ENCODE results near the gene PBX1.
"Not testable (repeated sequence)": the region's sequence is repeated elsewhere in the genome, so short reads cannot be mapped to it uniquely, and the experiment has no call there.

Gene PBX1

DNA sequence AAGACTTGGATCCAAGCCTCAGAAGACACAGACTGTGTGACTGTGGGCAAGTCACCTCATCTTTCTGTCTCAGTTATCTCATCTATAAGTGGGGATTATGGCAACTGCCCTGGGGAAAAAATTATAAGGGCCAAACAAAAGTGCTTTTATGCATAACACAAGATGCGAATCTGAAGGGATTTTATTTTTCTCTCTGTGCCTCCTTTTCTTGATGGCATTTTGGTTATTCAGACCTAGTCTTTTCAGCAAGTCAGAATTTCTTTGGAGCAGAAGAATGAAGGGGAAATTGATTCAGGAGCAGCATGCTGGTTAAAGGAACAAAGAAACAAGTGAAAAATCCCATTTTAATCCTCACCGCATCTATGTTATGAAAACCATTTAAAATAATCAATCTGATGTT, 86.9 kb downstream of the PBX1 start:
- DNase-seq = no peak

DNA sequence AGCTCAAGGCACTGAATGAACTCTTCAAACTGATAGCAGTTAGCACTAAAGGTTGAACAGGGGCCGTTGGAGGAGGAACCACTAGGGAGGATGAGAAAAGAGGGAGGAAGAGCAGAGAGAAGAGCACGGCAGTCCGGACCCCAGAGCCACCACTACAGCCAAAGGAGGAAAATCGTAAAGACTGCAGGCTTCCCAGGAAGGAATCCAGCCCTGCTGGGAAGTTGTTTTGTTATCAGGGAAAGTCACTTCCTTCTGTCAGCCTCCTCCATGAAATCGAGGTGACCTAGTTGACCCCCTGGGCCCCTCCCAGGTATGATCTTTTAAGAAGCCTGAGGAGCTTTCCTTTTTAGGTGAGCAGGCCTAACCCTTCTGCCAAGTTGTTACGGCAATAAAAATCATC, 88.2 kb downstream of the PBX1 start:
- DNase-seq = no peak

DNA sequence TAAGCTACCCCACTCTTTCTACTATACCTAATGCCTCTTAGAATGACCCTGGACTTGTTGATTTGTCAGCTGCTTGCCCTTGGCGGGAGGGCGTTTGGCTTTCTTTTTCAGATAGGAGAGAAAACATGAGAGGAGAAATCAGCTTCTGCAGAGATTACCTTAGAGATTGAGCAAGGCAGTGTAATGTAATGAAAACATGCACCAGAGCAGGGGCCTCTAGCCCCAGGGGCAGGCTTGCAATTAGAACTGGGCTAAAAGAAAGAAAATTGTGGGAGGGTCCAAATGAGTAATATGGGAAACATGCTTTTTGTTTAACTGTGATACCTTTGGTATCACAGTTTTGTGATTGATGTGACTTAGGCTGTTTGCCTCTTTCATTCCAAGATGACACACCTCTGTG, 89.7 kb downstream of the PBX1 start:
- no peak for DNase-seq

DNA sequence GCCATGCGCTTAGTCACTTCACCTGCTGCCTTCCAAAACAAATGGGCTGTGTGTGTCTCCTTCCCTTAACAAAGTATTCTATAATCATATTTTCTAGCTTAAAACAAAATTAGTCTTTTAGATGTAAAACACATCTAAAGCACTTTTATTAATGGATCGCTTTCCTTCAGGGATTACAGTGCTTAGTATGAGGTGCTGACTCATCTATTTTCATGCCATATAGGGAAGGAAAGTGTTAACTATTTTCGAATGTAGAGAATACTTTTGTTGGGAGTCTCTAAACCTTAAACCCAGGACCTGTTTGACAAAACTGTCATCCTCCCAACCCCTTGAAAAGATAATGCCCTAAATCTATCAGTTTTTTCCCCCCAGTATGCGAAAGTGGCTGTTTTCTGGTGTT, 90.2 kb downstream of the PBX1 start:
- no peak for DNase-seq

DNA sequence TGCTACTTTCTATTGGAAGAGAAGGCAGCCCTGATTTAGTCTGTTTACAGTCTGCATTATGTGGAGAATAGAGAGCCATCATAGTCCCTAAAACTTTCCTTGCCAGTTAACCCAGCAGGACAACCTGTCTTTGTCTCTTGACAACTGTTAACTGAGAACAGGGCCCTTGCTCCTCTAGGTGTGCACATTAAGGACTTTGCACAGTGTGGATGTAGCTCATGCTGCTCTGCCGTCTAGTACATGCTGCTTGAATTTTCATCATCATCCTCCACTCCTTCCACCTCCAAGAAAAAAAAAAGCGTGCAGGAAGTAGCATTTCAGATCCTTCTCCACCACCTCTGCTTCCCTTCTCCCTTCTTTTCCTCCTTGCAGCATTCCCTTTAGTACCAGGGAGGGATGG, 91.5 kb downstream of the PBX1 start:
- no peak for DNase-seq

DNA sequence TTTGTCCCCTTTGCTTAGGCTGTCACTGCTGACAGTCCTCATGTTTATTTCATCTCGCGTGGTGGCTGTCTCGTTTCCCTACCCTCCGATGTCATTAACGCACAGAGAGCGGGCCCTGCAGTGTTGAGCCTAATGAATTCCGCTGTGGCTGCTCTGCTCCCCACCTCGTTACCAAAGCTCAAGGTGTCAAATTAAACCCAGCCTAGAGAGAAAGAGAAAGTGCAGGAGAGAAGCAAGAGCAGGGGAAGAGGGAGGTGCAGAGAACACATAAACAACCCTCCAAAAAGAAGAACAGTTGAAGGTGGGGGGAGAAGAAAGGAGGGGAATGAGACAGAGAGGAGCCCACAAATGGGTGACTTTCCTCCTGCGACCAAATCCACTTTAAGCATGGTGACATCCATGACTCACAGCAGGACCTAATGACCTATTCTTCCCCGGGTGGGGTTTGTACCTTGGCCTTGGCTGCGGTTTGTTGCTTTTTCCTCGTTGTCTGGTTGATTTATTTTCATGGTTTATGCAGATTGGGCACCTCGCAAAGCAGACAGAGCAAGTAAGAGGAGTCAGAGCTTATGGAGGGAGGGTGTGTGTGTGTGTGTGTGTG, 92.5 kb downstream of the PBX1 start:
- no peak for DNase-seq

DNA sequence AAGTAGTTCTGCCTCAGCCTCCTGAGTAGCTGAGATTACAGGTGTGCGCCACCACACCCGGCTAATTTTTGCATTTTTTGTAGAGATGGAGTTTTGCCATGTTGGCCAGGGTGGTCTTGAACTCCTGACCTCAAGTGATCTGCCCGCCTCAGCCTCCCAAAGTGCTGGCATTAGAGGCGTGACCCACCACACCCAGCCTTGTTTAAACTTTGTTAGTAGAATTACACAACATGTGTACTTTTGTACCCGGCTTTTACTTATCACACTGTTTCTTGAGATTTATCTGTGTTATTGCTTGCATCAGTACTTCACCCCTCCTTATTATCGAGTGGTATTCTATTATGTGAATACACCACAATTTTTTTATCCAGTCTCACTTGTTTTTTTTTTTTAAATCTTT, 94.0 kb downstream of the PBX1 start:
- DNase-seq = not testable (repeated sequence)

DNA sequence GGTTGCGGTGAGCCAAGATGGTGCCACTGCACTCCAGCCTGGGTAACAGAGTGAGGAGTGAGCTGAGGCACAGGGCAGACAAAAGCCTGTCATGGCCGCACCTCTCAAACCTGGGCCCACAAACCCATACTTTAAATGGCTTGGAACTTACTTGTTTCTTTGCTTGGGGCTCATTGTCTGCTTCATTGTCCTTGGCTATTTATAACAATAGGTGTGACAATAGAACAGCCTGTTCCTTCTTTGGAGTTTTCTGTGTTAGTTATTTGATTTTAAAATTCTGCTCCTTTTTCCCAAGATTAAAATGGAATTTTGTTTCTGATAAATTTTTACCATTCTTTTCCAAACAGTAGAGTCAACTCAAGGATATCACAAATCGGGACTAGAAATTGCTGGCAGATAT, 94.7 kb downstream of the PBX1 start:
- DNase-seq = no peak

DNA sequence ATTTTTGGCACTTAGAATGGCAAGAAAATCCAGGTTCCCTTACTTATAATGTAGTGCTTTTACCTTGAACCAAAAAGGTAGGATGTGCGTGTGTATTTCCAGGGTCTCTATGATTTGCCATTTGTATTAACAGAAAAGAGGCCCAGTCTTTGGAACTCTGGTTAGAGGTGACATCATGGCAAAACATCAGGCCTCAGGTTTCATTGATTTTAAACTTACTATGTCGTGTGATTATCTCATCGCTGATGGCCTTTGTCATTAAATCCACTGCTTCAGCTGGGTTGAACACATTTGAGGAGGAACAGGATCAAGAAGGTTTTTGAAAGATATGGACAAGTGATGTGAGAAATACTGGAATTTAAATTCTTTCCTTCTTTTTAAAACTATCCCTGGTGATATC, 95.2 kb downstream of the PBX1 start:
- DNase-seq = no peak

DNA sequence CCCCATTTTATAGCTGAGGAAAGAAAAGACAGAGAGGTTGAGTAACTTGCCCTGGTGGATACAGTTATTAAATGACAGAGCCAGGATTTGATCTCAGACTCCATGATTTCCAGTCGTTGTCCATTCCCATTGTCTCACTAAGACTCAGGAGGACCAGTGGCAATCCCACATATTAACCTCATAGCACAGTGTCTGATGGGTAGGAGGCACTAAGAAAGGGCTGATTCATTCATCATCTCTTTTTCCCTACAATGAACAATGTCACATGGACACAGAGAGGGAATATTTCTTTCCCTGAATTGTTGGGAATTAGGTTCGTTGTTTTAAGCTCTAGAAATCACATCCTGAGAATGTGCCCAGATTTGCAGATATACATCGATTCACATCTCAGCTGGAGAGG, 99.9 kb downstream of the PBX1 start:
- no peak for DNase-seq

DNA sequence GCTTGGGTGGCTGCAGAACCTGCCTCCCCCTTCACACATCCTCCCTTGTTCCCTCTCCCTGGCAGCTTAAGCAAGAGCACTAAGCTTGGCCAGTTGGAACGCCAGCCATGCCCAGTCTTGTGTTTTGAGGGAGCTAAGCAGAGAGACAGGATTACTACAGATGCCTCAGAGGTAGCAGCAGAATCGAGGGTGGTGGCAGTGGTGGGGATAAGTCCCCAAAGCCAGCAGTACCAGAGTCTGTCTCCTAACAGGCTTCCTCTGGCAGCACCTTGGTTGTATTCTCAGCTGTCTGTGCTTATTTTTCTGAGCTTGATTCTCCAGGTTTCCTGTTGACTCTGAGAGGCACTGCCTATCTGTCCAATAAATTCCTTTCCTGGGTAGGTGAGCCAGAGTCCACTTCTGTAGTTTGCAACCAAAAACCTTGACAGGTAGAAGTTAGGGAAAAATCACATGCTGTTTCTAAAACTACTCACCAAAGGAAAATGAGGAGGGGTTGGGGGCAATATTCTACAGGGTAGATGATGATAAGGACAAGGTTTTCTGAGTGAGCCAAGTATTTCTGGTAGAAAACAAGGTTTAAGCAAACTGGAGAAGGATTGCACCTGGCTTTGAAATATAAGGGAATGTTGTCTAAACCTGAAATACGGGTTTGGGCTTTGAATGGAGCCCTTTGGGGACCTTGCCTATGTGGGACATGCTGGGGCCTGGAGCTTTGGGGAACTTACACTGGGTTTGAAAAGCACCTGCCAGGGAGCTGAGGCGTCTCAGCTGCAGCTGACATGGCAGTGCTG, 100.8 kb downstream of the PBX1 start:
- no peak for DNase-seq

DNA sequence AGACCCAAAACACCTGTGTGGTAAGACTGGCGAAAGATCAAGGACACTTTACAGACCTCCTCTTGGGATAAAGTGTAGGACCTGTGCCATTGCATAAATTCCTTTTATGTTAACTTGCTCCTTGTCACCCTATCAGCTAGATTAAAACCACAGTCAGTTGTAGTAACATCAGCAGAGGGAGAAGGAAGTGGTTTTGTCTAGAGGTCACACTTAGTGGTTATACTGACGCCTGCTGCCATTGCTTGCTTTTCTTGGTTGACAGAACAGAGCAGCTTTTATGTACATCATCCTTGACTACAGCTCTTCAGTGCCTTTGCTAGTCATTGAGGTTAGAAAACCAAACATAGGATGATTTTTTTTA, 101.4 kb downstream of the PBX1 start:
- no peak for DNase-seq

DNA sequence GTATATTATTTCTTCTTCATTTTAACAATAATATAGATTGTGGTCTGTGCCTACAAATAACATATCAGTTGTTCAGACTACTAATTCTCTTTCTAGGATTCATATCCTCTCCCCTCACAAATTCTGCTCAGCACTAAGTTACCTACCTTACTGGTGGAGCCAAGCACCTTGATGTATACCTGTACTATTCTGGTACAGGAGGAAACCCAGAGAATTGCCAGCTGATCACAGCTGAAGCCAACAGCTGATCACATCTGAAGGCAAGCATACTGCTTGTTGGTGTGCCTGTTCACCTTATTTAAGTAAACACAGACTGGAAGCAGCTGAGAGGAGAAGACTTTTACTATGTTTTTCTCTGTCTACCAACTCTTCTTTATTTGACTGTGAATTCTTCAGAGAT, 101.8 kb downstream of the PBX1 start:
- no peak for DNase-seq

DNA sequence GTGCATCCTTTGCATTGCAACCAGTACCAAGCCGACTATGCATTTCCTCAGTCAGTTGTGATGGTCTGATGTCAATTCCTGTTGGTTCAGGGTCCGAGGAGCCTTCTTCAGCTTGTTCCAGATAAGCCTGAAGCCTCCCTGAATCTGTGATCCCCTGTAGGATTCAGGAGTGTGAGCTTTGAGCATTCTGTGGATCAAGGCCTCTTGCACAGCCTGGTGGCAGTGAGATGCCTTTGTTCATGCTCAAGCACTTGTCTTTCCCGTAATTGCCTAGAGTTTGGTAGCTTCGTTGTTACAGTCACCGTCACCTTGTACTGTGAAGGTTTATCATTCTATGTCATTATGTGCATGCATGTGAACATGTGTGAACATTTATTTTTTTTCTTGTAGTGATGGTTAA, 103.5 kb downstream of the PBX1 start:
- DNase-seq = no peak

DNA sequence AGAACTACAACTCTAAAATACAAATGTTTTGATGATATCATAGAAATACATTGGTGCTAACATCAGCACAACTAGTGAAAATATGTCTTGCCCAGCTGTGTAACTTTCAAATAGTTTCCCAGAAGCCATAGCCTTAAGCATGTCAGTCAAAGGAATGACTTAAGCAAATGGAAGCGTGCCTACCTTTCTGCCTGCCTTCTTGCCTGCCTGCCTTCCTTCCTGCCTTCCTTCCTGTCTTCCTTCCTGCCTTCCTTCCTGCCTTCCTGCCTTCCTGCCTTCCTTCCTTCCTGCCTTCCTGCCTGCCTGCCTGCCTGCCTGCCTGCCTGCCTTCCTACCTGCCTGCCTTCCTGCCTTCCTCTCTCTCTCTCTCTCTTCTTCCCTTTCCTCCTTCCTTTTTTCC, 104.0 kb downstream of the PBX1 start:
- no peak for DNase-seq

DNA sequence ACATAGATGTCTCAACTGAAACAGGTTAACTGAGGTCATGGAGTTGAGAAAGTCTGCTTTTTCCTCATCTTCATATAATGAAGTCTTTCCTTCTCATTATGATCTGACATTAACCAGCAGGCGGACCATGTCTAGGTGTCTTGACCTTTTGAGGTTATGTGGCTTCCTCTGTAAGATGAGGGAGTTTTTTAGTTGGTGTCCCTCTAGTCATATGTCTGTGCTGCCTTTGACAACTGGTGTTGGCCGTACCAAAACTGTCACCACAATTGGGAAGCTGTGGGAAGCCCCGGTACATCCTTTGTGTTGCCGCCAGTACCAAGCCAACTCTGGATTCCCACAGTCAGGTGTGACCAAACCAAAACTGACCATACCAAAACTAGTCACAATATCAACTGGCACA, 105.1 kb downstream of the PBX1 start:
- no peak for DNase-seq

DNA sequence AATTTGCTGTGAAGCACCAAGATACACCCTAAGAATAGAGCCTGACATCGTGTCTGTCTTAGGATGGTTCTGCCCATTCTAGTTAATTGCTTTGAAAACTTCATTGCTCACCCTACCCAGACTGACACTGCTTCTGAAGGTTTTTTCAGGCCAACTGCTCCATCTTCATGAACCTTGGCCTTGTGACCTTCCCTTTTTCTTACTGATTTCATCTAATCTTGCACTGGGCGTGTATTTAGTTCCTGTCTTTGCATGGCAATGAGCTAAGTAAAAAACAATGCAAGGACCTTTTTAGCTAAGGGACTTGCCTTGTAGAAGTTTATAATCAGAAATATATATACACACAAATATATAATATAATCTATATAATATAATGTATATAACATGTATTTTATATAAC, 108.0 kb downstream of the PBX1 start:
- DNase-seq = no peak

DNA sequence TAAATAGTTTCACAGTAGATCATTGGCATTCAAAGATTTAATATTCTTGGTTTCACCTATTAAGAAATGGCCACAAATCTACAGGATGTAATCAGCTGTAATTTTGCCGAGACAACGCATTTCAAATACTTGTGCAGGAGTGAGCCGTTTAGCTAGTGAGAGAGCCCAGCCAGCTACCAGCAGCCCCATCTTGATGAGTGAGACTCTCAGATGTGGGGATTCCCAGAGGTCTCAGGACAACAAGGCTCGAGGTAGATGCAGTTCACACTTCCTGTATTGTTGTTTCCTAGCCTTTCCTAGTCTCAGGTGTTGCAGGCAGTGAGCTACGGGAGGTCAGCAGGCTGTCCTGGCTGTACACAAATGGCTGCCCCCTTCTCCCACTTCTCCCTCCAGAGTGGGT, 108.6 kb downstream of the PBX1 start:
- DNase-seq = no peak

DNA sequence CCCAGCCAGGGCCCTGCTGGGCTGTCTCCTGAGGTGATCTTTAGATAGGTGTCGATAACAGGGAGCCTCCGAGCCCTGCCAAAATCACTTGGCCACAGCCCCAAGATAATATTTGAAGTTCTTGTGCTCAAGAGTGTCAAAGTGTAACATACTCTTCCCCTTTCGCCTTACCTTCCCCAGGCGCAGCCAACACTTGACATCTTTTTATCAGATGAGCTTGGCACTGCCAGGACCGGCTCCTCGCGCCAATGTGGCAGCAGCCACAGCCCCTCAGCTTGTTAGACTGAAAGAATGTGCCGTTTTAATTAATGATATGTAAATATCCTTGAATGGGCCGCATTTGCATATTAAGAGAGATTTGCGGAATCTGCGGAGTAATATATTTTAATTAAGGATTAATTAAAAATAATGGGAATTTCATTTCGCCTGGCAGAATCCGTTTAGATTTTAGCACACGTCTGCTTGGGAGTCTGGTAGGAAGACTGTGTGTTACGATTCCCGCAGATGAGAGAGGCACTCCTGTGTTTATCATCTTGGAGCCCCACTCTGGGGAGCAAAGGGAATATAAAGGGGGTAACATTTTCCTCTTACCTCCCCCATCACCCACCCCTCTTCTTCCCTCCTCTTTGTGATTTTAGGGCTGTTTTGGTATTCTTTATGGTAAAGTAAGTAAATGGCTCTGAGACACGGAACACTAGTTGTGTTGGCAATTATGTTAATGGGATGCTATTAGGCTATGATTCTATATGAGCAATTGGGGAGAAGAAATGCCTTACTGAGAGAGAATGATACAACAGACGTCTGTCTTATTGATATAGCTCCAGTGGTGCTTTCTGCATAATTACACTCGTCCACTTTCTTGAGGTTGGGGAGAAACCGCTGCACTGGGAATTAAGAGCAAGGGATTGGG, 109.8 kb downstream of the PBX1 start:
- no peak for DNase-seq

DNA sequence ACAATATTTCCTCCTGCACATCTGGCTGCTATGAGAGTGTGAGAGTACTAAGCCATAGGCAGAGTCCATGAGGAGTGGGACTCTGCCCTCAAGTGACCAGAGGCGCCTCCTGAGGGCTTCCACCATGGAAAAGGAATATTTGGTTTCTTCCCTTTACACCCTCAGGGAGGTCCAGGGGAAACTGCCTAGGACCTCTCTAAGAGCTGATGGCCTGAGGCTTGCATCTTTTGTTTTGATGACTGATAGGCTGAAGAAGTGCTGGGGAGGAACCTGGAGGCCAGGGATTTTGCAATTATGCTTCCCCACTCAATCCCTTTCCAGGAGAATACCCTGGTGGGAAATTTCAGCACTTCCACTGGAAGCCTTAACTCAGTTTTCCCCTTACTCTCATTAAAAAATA, 111.0 kb downstream of the PBX1 start:
- DNase-seq = no peak

DNA sequence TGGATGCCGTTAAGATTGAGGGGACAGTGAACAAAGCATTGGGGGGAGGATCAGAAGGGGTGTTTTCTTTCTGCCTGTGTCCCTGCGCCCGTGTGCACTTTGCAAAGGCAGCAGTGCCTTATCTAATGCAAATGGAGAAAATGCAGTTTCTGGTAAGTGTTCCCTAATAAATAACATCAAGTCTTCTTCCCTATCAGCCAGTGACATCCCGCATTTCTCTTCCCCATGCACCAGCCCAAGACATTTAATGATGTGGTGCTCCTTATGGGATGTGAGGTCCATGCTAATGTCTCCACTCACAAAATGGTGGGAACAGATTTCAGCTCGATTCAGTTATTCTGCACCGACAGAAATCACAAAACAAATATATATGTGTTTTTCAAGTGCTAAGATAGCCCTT, 111.8 kb downstream of the PBX1 start:
- DNase-seq = no peak

DNA sequence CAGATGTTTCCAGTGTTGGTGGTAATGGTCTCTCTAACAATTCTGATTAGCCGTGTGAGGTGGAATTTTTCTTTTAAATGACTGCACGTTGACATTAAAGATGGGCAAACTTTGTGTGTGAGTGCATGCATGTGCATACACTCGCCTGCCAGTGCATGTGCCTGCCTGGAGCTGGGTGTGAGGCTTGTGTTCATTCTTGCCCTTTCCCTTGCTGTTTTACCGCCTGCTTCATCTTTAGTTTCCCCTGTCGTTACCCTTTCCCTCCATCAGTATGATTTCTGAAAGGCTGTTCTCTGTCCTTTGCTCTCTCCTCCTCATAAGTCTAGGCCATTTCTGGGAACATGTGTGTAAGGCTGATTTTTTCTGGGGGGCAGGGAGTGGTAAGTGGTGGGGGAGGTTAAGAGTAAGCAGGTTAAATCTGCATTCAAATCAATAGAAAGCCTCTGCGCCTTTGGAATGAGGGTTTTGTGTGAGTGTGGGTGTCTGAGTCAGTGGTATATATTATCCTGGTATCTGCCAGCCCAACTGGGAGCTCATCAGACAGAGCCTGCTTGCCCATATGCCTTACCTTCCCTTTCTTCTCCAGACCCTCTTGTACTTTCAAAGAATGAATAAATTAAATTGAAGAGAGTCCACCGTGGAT, 112.5 kb downstream of the PBX1 start:
- no peak for DNase-seq

DNA sequence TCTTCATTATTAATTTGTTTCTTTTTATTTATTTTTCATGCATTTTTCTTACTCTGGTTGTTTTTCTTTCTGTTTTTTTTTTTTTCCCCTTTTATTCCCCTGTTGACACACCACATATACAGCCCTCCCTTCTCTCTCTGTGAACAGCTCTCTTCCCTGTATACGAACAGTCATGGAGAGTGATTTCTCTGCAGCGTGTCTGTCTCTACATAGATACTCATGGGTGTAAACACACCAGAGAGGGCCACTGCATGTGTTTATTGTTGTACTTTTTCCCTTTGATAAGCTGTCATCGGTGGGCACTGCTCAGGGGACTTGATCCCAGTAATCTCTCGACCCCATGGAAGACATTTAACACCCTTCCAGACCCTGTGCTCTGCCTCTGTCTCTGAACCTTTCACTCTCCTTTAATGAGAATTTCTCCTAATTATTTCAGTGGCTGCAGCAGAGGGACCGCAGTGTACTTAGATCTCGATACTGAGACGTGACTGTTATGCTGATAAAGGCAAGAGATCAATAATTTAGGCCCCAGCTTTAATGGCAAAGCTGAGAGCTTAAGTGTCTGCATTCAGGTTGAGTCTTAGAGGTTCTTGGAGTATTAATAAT, 113.1 kb downstream of the PBX1 start:
- DNase-seq = no peak

All from amniotic stem cell (primary cell).